ENCODE results near the gene REG3A.

Gene REG3A

DNA sequence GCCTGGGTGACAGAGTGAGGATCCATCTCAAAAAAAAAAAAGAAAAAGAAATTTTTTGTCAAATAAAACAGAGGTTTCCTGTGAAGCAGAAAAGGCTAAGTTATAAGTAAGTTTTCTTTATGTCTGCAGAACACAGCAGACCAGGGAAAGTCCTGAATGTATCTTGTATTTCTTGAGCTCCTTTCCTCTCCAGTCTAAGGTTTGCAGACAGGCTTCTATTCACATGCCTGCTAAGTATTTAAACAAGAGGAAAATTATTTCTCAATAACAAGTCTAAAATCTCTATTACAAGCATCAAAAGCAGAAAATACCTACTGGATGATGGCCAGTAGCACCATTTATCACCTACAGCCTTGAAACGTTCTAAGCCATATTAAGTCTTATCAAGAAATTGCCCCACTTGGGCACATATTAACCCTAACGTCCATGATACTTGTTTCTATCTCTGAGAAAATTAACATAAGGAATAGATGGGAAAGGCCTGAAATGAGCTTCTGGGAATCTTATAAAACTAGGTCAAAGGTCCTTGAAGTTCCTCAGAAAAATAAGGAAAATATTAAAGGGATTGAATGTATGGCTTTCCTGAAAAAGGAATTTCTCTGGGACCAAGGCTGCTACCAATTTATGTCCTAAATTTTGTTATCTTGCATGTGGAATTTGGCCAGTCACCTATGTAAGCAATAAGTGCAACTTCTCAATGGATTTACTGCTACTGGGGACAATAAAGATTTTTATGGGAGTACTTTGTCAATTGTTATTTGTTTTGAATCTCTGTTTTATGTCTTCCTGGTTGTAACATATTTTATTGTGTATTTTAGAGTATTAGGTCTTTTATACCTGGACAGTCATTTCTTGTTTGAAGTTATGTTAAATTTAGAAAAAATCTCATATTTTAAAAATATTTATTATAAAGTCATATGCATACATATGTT lies 42.3 kb downstream of the REG3A start:
- DNase-seq = no peak

DNA sequence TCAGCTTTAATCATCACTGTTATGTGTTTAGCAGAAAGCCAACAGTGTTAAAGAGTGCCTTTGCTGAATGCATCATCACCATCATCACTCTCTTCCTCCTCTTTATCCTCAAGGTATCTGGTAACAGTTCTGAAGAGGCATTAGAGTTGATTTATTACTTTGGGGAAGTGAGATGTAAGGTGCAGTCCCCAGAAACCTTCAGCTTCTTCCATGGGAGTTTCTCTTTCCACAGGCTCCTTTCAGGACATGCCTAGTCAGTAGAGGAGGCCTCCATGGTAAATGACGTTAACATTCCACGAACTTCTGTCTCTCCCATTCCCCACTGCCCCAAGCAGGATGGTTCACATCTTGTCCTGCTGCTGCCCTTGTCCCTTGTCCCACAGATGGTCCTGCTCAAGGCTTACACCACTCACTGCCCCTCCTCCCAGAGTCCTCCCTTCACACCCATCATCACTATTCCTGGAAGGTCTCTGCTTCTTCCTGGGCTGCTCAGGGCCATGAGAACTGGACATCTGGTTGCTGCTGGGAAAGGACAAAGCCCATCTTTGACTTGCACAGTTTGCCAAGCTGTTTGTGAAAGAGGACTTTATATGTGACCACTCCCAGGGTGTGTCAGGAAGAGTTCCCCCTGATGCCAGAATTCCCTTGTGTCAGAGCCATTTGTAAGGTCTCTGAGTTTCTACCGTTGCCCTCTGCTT lies 44.6 kb downstream of the REG3A start:
- no peak for DNase-seq

DNA sequence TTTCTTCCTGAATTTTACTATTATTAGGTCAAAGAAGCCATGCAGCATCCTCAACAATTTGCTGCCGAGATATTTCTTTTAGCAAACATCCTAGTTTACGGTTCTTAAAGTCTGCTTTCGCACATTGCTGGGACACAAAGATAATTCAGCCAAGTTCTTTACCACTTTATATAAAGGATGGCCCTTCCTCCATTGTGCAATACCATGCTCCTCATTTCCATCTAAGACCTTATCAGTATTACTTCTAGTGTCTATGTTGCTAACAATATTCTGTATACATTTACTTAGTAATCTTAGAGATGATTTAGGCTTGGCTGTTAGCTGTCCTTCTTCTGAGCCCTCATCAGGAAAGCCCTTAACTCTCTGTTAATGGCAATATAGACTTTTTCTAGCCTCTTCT lies 47.3 kb downstream of the REG3A start:
- no peak for DNase-seq

All from SHP77 (cell line).